SJSA1 (cell line): Measurements from ENCODE around the gene PSMD2. TPM values are rescaled to one million over a fixed set of nuclear protein-coding genes. Genes with fewer than 3 reads are reported as not detected.

Experiments used
- DNase-seq, 2 experiments: peaks; one replicate each; pipeline ENCODE4 v3.0.0-alpha.2; 2015 to 2020; ENCODE audit warnings: low spot score in 2 of 2, low read depth in 1 of 2
- H3K27ac ChIP-seq: fragments of 250-450 bp; sonication (Bioruptor Pico); 2 replicates; pipeline ENCODE4 v1.5.1; 2020; ENCODE audit warnings: mild to moderate bottlenecking, moderate library complexity
- H3K27me3 ChIP-seq: fragments of 250-450 bp; sonication (Bioruptor Pico); replicated peaks from 2 replicates; pipeline ENCODE4 v1.5.1; 2020; ENCODE audit warnings: mild to moderate bottlenecking, moderate library complexity
- H3K36me3 ChIP-seq: fragments of 250-450 bp; sonication (Bioruptor Pico); 2 replicates; pipeline ENCODE4 v1.5.1; 2020; ENCODE audit warnings: mild to moderate bottlenecking
- H3K4me1 ChIP-seq: fragments of 250-450 bp; sonication (Bioruptor Pico); replicated peaks from 2 replicates; pipeline ENCODE4 v1.6.1; 2021; ENCODE audit warnings: mild to moderate bottlenecking
- H3K4me3 ChIP-seq: fragments of 250-450 bp; sonication (Bioruptor Pico); 2 replicates; pipeline ENCODE4 v1.5.1; 2020; ENCODE audit warnings: mild to moderate bottlenecking
- H3K9me3 ChIP-seq: fragments of 250-450 bp; sonication (Bioruptor Pico); replicated peaks from 2 replicates; pipeline ENCODE4 v1.5.1; 2020; ENCODE audit warnings: mild to moderate bottlenecking
- total RNA-seq: library from RNA; depleted of rRNA; stranded (reverse); fragments of >200 nt; shearing (Covaris generic); gene quantifications from 2 replicates; pipeline ENCODE4 v1.2.3, GENCODE V29; 2014

PSMD2 gene
- total RNA-seq, 1 experiment from 2014 or later: 627 TPM

DNA sequence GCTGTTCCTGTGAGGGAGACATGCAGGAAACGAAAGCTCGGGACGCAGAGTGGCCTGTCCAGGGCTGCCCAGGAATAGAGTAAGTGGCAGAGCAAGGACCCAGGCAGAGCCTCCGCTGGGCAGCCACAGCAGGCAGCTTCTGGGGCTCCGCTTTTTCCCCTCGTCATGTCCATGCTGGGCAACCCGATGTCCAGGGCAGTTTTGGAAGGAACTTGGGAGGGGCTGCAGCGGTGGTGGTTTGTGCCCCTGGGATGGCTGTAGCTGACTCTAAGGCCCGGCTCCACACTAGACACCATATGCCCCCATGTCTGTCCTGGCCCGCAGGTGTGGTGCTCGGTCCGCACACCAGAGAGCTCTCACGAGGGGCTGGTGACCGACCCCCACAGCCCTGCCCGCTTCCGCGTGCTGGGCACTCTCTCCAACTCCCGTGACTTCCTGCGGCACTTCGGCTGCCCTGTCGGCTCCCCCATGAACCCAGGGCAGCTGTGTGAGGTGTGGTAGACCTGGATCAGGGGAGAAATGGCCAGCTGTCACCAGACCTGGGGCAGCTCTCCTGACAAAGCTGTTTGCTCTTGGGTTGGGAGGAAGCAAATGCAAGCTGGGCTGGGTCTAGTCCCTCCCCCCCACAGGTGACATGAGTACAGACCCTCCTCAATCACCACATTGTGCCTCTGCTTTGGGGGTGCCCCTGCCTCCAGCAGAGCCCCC lies 7.1 kb upstream of the PSMD2 start:
- Histone ChIP-seq H3K9me3 (no peaks in the 10 kb centered on the region), H3K27ac (no peak overlapping the region), H3K4me1 (no peaks in the 10 kb centered on the region), H3K36me3 (no peaks in the 10 kb centered on the region), H3K27me3 (0 out of 2 replicates have a peak, but pooled peaks cover 3% of the 10 kb centered on the region), H3K4me3 (no peak overlapping the region)
- DNase-seq: no peak

DNA sequence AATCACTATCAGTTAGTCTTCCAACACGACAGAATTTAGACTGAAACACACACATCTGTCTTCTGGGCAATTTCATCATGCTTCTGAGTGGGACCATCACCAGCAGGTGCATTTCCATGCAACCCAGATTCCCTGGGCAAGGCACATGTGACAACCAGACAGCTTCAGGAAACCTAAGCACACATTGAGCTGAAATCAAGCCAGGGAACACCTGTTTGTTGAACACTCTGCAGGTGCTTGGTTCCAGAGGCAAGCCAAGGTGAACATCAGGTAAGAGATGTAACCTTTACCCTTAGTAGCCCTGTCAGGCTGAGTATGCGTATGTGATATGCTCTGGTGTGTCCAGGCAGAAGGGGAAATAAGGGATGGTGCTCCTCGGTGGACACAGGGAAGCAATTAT lies 3.3 kb upstream of the PSMD2 start:
- no peak for DNase-seq
- H3K9me3 ChIP-seq: no peaks in the 10 kb centered on the region
- peaks cover 17% of the 10 kb centered on the region for H3K36me3 ChIP-seq

GRCh38 chr3:184296616-184297015 lies 2.4 kb upstream of the PSMD2 start:
- H3K27me3 ChIP-seq: no peaks in the 10 kb centered on the region
- DNase-seq: no peak
- H3K4me1 ChIP-seq: peaks cover 16% of the 10 kb centered on the region
- H3K4me3 ChIP-seq: no peak overlapping the region
- H3K9me3 ChIP-seq: no peaks in the 10 kb centered on the region
- H3K36me3 ChIP-seq: peaks cover 26% of the 10 kb centered on the region
- no peak overlapping the region for H3K27ac ChIP-seq

More for the DNA sequence above, 3.3 kb upstream of the PSMD2 start:
- Histone ChIP-seq H3K27me3 (no peaks in the 10 kb centered on the region), H3K27ac (no peak overlapping the region), H3K4me1 (peaks cover 14% of the 10 kb centered on the region), H3K4me3 (no peak overlapping the region)

- H3K27ac ChIP-seq: peak overlapping the region; percentile 50
- H3K4me1 ChIP-seq: peaks cover 16% of the 10 kb centered on the region
- no peaks in the 10 kb centered on the region for H3K9me3 ChIP-seq
- peaks cover 57% of the 10 kb centered on the region for H3K36me3 ChIP-seq
- peak in 1 of 2 experiments; percentile 26 for DNase-seq
- peak overlapping the region; percentile 82 for H3K4me3 ChIP-seq
- no peaks in the 10 kb centered on the region for H3K27me3 ChIP-seq
Observed at GRCh38 chr3:184299488-184300377, 692 bp downstream of the PSMD2 start.

GRCh38 chr3:184300378-184300720 lies 1.3 kb downstream of the PSMD2 start:
- Histone ChIP-seq H3K27ac (peak overlapping the region; percentile 50), H3K27me3 (no peaks in the 10 kb centered on the region), H3K4me3 (peak overlapping the region; percentile 82), H3K4me1 (peaks cover 16% of the 10 kb centered on the region), H3K36me3 (peaks cover 63% of the 10 kb centered on the region), H3K9me3 (no peaks in the 10 kb centered on the region)
- DNase-seq: no peak

GRCh38 chr3:184305577-184305976 lies 6.5 kb downstream of the PSMD2 start:
- Histone ChIP-seq H3K9me3 (no peaks in the 10 kb centered on the region), H3K4me3 (no peak overlapping the region), H3K4me1 (peaks cover 3% of the 10 kb centered on the region), H3K27me3 (no peaks in the 10 kb centered on the region), H3K36me3 (peaks cover 91% of the 10 kb centered on the region), H3K27ac (no peak overlapping the region)
- no peak for DNase-seq

DNA sequence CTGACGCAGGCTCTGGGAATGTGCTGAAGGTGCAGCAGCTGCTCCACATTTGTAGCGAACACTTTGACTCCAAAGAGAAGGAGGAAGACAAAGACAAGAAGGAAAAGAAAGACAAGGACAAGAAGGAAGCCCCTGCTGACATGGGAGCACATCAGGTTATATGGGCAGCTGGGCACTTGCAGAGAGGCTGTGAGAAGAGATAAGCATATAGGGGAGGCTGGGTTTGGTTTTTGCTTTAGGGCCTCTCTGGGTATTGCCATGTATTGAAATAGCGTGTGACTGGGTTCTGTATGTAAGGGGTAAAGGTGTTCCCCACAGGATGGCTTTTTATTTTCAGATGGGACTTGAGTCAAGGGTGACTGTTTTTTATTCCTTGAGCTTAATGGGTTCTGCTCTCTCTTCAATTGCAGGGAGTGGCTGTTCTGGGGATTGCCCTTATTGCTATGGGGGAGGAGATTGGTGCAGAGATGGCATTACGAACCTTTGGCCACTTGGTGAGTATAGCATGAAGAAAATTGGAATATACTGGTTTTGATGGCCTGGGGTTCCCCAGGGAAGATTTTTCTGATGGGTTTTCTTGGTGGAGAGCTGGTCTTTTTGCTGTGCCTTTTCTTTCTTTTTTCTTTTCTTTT lies 7.4 kb downstream of the PSMD2 start:
- Histone ChIP-seq H3K4me3 (no peak overlapping the region), H3K9me3 (no peaks in the 10 kb centered on the region), H3K4me1 (no peaks in the 10 kb centered on the region), H3K27me3 (no peaks in the 10 kb centered on the region), H3K36me3 (peaks cover 82% of the 10 kb centered on the region), H3K27ac (no peak overlapping the region)
- no peak for DNase-seq

- Histone ChIP-seq H3K27ac (no peak overlapping the region), H3K4me3 (no peak overlapping the region), H3K36me3 (peaks cover 68% of the 10 kb centered on the region), H3K4me1 (no peaks in the 10 kb centered on the region), H3K9me3 (no peaks in the 10 kb centered on the region), H3K27me3 (no peaks in the 10 kb centered on the region)
- DNase-seq: no peak
Observed at GRCh38 chr3:184307915-184308314, 8.9 kb downstream of the PSMD2 start.

DNA sequence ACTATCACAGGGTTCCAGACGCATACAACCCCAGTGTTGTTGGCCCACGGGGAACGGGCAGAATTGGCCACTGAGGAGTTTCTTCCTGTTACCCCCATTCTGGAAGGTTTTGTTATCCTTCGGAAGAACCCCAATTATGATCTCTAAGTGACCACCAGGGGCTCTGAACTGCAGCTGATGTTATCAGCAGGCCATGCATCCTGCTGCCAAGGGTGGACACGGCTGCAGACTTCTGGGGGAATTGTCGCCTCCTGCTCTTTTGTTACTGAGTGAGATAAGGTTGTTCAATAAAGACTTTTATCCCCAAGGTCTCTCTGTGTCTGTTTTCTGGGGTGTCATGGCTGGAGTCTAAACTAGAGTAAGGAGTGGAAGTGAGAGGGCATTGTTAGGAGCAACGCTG lies 9.7 kb downstream of the PSMD2 start:
- H3K27ac ChIP-seq: no peak overlapping the region
- H3K4me3 ChIP-seq: no peak overlapping the region
- H3K36me3 ChIP-seq: peaks cover 60% of the 10 kb centered on the region
- no peaks in the 10 kb centered on the region for H3K27me3 ChIP-seq
- H3K9me3 ChIP-seq: no peaks in the 10 kb centered on the region
- DNase-seq: no peak
- no peaks in the 10 kb centered on the region for H3K4me1 ChIP-seq

DNA sequence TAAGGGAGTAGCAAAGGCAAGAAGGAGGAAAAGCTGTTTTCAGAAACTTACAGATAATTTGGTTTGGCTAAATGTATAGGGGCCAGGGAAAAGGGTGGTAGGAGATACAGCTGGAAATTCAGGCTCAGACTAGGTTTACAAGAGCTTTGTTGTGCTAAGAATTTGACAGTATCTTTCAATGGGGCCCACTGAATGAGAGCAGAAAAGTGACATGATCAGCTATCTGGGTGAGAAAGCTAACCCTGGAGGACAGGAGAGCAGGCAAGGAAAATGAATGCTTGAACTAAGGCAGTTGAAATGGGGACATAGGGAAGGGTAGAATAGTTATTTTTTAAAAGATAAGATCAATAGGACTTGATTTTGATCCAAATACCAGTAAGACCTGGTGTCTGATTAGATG lies 12.6 kb downstream of the PSMD2 start:
- H3K4me3 ChIP-seq: no peak overlapping the region
- H3K4me1 ChIP-seq: peaks cover 7% of the 10 kb centered on the region
- H3K27ac ChIP-seq: no peak overlapping the region
- no peak for DNase-seq
- peaks cover 48% of the 10 kb centered on the region for H3K36me3 ChIP-seq
- no peaks in the 10 kb centered on the region for H3K27me3 ChIP-seq
- H3K9me3 ChIP-seq: no peaks in the 10 kb centered on the region

- Histone ChIP-seq H3K27ac (peak within 1 kb of the TSS; percentile 96), H3K4me3 (peak within 1 kb of the TSS; percentile 99), H3K4me1 (peaks cover 29% of the 10 kb centered on the region), H3K9me3 (no peaks in the 10 kb centered on the region), H3K36me3 (peaks cover 48% of the 10 kb centered on the region), H3K27me3 (no peaks in the 10 kb centered on the region)
- DNase-seq: peak; percentile 83 to 91
Observed at GRCh38 chr3:184314363-184314699, 15.3 kb downstream of the PSMD2 start, which contains the start of gene EIF4G1. EIF4G1 (plus strand) TSS chr3:184314606; CDS start chr3:184315797, 1,191 bp downstream.

DNA sequence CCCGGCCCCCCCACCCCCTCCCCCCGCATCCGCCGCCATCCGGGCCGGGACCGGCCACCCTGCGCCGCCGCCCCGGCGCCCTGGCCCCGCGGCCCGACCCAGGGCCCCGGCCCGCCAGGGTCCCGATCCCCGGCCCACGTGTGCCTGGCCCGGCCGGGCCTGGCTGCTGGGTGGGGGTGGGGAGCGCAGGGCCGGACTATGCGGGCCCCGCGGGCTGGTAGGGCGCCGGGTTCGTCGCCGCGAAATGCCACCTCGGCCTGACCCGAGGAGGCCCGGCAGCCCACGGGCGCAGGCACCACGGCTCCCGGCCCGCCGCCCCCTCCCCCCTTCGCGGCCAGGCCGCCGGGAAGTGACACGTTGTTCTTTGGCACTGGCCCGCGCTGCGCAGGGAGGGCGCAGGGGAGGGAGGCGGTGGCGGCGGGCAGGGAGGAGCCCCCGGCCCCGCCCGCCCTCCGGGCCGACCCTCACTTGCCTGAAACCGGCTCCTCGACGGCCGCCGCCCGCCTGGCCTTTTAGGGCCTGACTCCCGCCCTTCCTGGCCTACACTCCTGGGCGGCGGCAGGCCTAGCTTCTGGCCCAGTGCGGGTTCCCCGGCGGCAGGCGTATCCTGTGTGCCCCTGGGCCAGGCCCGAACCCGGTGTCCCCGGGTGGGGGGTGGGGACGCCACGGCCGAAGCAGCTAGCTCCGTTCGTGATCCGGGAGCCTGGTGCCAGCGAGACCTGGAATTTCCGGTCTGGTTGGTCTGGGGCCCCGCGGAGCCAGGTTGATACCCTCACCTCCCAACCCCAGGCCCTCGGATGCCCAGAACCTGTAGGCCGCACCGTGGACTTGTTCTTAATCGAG lies 15.9 kb downstream of the PSMD2 start:
- peak overlapping the region; percentile 99 for H3K4me3 ChIP-seq
- peak; percentile 58 to 77 for DNase-seq
- H3K27me3 ChIP-seq: no peaks in the 10 kb centered on the region
- H3K27ac ChIP-seq: peak overlapping the region; percentile 96
- H3K9me3 ChIP-seq: no peaks in the 10 kb centered on the region
- peaks cover 35% of the 10 kb centered on the region for H3K4me1 ChIP-seq
- H3K36me3 ChIP-seq: peaks cover 50% of the 10 kb centered on the region

- Histone ChIP-seq H3K9me3 (no peaks in the 10 kb centered on the region), H3K27me3 (no peaks in the 10 kb centered on the region), H3K4me3 (peak overlapping the region; percentile 99), H3K36me3 (peaks cover 55% of the 10 kb centered on the region), H3K27ac (peak overlapping the region; percentile 96), H3K4me1 (peaks cover 41% of the 10 kb centered on the region)
- DNase-seq: no peak
Observed at GRCh38 chr3:184315543-184315867, 16.5 kb downstream of the PSMD2 start.
